T47D (cell line): ENCODE measurements around the gene SUMO1.
"Not testable (repeated sequence)": the region's sequence is repeated elsewhere in the genome, so short reads cannot be mapped to it uniquely, and the experiment has no call there.

Experiments
- DNase-seq, 2 experiments: peaks; one replicate each; pipeline versions ENCODE4 v3.0.0 to v3.0.0-alpha.2; 2011 to 2012; ENCODE audit warnings: low read depth in 1 of 2, low spot score in 1 of 2
- JUND ChIP-seq: IDR thresholded peaks from 2 replicates; pipeline ENCODE4 v1.6.1; 2012; ENCODE audit warnings: low read depth
- in situ Hi-C: cut with HindIII; loops from 2 replicates; pipeline ENCODE4 v1.10.0; 2016; ENCODE audit warnings: low sequenced_read_pairs, low pct_unique_long_range_greater_than_20kb

Gene SUMO1

GRCh38 chr2:202238234-202239197, at the start of gene SUMO1:
Gene SUMO1, minus strand, starts transcription at chr2:202238597. Its CDS starts 146 bp downstream, at chr2:202238451.
- DNase-seq: peak; percentile 78 to 88
- TF ChIP-seq JUND: no peak
- in situ Hi-C loops: no loop called here

DNA sequence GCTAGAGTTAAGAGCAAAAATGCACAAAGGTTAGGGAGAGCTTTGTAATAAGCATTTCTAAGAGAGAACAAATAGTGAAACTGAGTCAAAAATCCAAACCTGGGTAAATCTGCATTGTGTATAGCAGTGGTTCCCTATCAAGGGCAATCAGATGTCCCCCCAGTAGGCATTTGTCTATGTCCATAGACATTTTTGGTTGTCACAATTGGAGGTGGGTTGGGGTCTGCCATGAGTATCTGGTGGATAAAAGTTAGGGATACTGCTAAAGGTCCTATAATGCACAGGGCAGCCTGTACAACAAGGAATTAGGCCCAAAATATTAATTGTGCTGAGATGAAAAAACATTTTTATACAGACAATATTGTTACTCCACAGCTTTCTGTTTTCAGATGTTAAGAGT, 48.2 kb upstream of the SUMO1 start:
- no peak for DNase-seq
- in situ Hi-C loops: no loop called here
- TF ChIP-seq JUND: no peak

GRCh38 chr2:202278944-202279343, 40.5 kb upstream of the SUMO1 start:
- peak in 1 of 2 experiments; percentile 33 for DNase-seq

GRCh38 chr2:202278036-202278760, 39.8 kb upstream of the SUMO1 start:
- DNase-seq: no peak

More at GRCh38 chr2:202278944-202279343, 40.5 kb upstream of the SUMO1 start:
- TF ChIP-seq JUND: no peak
- in situ Hi-C loops: no loop called here

DNA sequence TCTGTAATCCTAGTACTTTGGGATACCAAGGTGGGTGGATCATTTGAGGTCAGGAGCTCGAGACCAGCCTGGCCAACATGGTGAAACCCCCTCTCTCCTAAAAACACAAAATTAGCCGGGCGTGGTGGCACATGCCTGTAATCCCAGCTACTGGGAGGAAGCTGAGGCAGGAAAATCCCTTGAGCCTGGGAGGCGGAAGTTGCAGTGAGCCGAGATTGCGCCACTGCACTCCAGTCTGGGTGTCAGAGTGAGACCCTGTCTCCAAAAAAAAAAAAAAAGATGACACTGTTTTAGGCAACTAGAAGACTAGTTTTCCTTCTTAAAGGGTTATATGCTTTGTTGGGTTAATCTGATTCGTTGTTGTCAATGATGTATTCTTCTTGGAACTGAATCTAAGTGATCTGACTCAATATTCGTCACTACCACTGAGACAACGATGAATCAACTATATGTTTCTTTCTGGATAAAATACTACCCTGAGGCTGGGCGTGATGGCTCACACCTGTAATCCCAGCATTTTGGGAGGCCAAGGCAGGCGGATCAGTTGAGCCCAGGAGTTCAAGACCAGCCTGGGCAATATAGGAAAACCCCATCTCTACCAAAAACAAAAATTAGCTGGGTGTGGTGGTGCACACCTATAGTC, 37.8 kb upstream of the SUMO1 start:
- in situ Hi-C loops, DNase-seq: not testable (repeated sequence)

More at GRCh38 chr2:202278036-202278760, 39.8 kb upstream of the SUMO1 start:
- in situ Hi-C loops: no loop called here
- no peak for TF ChIP-seq JUND

DNA sequence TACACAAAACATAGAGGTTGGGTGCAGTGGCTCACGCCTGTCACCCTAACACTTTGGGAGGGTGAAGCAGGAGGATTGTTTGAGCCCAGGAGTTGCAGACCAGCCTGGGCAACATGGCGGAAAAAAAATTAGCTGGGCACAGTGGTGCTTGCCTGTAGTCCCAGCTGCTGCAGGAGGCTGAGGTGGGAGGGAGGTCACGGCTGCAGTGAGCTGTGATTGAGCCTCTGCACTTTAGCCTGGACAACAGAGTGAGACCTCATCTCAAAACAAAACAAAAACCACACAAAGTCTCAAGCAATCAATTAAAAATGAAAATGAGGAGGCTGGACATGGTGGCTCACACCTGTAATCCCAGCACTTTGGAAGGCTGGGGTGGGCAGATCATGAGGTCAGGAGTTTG, 32.1 kb upstream of the SUMO1 start:
- no peak for TF ChIP-seq JUND
- in situ Hi-C loops: no loop called here

GRCh38 chr2:202269585-202269984, 31.2 kb upstream of the SUMO1 start:
- no peak for TF ChIP-seq JUND
- in situ Hi-C loops: no loop called here
- no peak for DNase-seq

More for the DNA sequence above, 32.1 kb upstream of the SUMO1 start:
- DNase-seq: no peak

- in situ Hi-C loops: no loop called here
- DNase-seq: no peak
These were observed 29.1 kb upstream of the SUMO1 start for GRCh38 chr2:202267495-202267894.

GRCh38 chr2:202265467-202266277, 27.3 kb upstream of the SUMO1 start, which contains the start of gene NOP58:
Gene NOP58, plus strand, starts transcription at chr2:202265763. Its CDS starts 179 bp downstream, at chr2:202265942.
- TF ChIP-seq JUND: no peak
- in situ Hi-C loops: no loop called here
- peak; percentile 71 to 93 for DNase-seq

More at GRCh38 chr2:202267495-202267894, 29.1 kb upstream of the SUMO1 start:
- TF ChIP-seq JUND: no peak

GRCh38 chr2:202261531-202261930, 23.1 kb upstream of the SUMO1 start:
- DNase-seq: no peak
- in situ Hi-C loops: no loop called here
- no peak for TF ChIP-seq JUND

- DNase-seq: no peak
- TF ChIP-seq JUND: no peak
- in situ Hi-C loops: no loop called here
These were observed 13.1 kb upstream of the SUMO1 start for GRCh38 chr2:202251494-202251893.
